ENCODE data around the gene CHFR. TPM values are rescaled to one million over a fixed set of nuclear protein-coding genes. Genes with fewer than 3 reads are reported as not detected.
"Not testable (repeated sequence)": the region's sequence is repeated elsewhere in the genome, so short reads cannot be mapped to it uniquely, and the experiment has no call there.

The CHFR gene
- total RNA-seq, 1 donor from 2014 or later, result 43.6 TPM

DNA sequence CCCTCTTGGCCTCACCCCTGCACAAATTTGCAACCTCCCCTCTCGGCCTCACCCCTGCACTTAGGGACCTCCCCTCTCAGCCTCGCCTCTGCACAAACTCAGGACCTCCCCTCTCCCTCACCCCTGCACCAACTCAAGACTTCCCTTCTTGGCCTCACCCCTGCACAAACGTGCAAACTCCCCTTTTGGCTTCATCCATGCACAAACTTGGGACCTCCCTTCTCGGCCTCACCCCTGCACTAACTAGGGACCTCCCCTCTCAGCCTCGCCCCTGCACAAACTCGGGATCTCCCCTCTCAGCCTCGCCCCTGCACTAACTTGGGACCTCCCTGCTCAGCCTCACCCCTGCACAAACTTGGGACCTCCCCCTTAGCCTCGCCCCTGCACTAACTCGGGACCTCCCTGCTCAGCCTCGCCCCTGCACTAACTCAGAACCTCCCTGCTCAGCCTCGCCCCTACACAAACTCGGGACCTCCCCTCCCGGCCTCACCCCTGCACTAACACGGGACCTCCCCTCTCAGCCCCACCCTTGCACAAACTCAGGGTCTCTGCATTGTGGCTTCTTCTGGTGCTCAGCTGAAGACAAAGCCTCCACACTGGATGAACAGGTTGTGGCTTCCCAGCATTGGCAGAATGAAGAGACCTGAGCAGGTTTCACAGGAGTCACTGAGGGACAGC is 47.7 kb downstream of the CHFR start:
- Histone ChIP-seq H3K4me1 (no peaks in the 10 kb centered on the region), H3K36me3 (peaks cover 57% of the 10 kb centered on the region), H3K9me3 (no peaks in the 10 kb centered on the region), H3K4me3 (no peak overlapping the region), H3K27me3 (ENCODE audit: low read depth) (no peaks in the 10 kb centered on the region), H3K27ac (no peak overlapping the region)
- intact Hi-C loops (cut with DNase I), result no loop called here
- TF ChIP-seq, protein P1, sequence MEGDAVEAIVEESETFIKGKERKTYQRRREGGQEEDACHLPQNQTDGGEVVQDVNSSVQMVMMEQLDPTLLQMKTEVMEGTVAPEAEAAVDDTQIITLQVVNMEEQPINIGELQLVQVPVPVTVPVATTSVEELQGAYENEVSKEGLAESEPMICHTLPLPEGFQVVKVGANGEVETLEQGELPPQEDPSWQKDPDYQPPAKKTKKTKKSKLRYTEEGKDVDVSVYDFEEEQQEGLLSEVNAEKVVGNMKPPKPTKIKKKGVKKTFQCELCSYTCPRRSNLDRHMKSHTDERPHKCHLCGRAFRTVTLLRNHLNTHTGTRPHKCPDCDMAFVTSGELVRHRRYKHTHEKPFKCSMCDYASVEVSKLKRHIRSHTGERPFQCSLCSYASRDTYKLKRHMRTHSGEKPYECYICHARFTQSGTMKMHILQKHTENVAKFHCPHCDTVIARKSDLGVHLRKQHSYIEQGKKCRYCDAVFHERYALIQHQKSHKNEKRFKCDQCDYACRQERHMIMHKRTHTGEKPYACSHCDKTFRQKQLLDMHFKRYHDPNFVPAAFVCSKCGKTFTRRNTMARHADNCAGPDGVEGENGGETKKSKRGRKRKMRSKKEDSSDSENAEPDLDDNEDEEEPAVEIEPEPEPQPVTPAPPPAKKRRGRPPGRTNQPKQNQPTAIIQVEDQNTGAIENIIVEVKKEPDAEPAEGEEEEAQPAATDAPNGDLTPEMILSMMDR (IDR thresholded peaks at IDR 0.05), result no peak
- DNase-seq (no peak), ATAC-seq (no peak)

GRCh38 chr12:132838410-132839080 is 48.9 kb downstream of the CHFR start:
- H3K27ac ChIP-seq, result no peak overlapping the region
- DNase-seq (no peak), ATAC-seq (peak in 1 of 2 donors; percentile 13)

DNA sequence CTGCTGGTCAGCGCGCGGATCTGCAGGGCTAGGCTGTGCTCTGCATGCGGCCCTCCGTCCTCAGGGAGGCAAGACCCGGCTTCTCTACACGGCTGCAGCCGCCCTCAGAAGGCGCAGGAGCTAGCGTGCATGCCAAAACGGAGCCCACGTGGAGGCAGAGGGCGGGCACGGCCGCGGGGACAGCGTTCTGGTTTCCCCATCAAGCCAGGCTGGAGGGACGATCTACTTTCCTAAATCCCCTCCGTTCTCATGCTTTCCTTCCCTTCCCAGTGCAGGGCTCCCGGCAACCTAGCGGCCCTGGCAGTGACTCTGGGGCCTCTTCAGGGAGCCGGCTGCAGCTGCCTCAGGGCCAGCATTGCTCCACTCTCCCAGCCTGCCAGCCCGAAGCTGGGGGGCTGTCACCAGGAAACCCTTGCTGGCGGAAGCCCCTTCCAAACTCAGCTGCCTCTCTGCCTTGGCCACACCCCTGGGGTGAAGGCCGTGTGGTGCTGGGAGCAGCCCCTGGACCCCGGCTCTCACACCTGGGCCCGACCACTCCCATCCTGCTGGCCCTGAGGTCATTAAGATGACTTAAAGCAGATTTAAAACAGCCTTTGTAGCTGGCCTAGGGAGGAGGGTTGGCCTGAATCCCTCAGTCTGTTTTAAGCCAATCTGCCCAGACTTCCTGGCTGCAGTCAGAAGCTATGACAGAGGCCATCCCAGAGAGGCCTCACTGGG is 49.6 kb downstream of the CHFR start:
- Histone ChIP-seq H3K36me3 (peaks cover 52% of the 10 kb centered on the region), H3K4me1 (no peaks in the 10 kb centered on the region), H3K4me3 (no peak overlapping the region), H3K9me3 (no peaks in the 10 kb centered on the region), H3K27me3 (ENCODE audit: low read depth) (no peaks in the 10 kb centered on the region), H3K27ac (no peak overlapping the region)
- ATAC-seq (peak; percentile 15 to 20), DNase-seq (no peak)
- TF ChIP-seq, protein P1 (IDR thresholded peaks at IDR 0.05), result no peak
- intact Hi-C loops (cut with DNase I), result no loop called here

More at GRCh38 chr12:132838410-132839080, 48.9 kb downstream of the CHFR start:
- Histone ChIP-seq H3K36me3 (peaks cover 55% of the 10 kb centered on the region), H3K4me3 (no peak overlapping the region), H3K4me1 (no peaks in the 10 kb centered on the region), H3K27me3 (ENCODE audit: low read depth) (no peaks in the 10 kb centered on the region), H3K9me3 (no peaks in the 10 kb centered on the region)
- TF ChIP-seq, protein P1 (IDR thresholded peaks at IDR 0.05), result no peak
- intact Hi-C loops (cut with DNase I), result no loop called here

DNA sequence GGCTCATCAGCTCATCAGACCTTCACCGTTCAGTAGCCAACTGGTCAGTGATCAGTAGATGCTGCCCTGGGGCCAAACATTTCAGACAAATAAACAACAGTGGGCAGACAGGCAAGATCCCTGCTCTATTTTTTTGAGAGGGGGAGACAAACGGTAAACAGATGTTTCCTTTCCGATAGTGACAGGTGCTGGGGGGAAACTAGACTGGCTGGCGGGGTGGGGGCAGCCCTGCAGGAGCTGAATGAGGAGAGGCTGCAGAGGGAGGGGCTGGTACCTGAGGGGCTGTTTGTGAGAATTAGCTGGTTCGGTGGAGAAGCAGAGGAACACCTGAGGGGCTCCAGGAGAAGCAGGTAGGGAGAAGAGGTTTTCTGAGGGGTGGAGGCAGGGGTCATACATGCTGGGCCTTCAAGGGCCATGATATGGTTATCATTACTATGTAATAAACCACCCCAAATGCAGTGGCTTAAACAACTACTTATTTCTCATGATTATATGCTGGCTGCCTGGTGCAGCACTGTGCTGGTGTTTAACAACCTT is 50.5 kb downstream of the CHFR start:
- ATAC-seq, result no peak
- no peaks in the 10 kb centered on the region for H3K4me1 ChIP-seq
- intact Hi-C loops (cut with DNase I), result no loop called here
- no peaks in the 10 kb centered on the region for H3K9me3 ChIP-seq
- no peak overlapping the region for H3K27ac ChIP-seq
- H3K4me3 ChIP-seq, result no peak overlapping the region
- peaks cover 45% of the 10 kb centered on the region for H3K36me3 ChIP-seq
- TF ChIP-seq, protein P1 (IDR thresholded peaks at IDR 0.05), result no peak
- no peaks in the 10 kb centered on the region for H3K27me3 ChIP-seq (ENCODE audit: low read depth)
- DNase-seq, result no peak

DNA sequence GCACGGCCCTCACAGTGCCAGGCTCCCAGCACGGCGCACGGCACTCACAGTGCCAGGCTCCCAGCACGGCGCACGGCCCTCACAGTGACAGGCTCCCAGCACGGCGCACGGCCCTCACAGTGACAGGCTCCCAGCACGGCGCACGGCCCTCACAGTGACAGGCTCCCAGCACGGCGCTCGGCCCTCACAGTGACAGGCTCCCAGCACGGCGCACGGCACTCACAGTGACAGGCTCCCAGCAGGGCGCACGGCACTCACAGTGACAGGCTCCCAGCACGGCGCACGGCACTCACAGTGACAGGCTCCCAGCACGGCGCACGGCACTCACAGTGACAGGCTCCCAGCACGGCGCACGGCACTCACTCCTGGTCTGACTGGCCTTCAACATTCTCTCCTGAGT is 51.2 kb downstream of the CHFR start:
- H3K4me1 ChIP-seq; H3K4me3 ChIP-seq; H3K9me3 ChIP-seq; H3K27me3 ChIP-seq (ENCODE audit: low read depth); DNase-seq; ATAC-seq; intact Hi-C loops (cut with DNase I); H3K27ac ChIP-seq: not testable (repeated sequence)
- peaks cover 39% of the 10 kb centered on the region for H3K36me3 ChIP-seq

Measured in lower lobe of right lung (tissue), 2 donors.